ENCODE measurements around the gene GPC6. TPM values are rescaled to one million over a fixed set of nuclear protein-coding genes. Genes with fewer than 3 reads are reported as not detected.

Gene GPC6
- polyA plus RNA-seq, 2 donors: 0.16 to 0.22 TPM

- no peak overlapping the region for H3K4me3 ChIP-seq (ENCODE audit: low read depth in 1 of 2, low read length in 2 of 2)
- no peaks in the 10 kb centered on the region for H3K9me3 ChIP-seq (ENCODE audit: control insufficient read depth in 2 of 2, insufficient read depth in 1 of 2, low read depth in 1 of 2, low read length in 1 of 2)
- no peaks in the 10 kb centered on the region for H3K27me3 ChIP-seq (ENCODE audit: control insufficient read depth in 1 of 2, insufficient read depth in 2 of 2, low read length in 2 of 2)
- H3K4me1 ChIP-seq (ENCODE audit: control insufficient read depth in 2 of 2, insufficient read depth in 2 of 2, low read length in 1 of 2): no peaks in the 10 kb centered on the region
- H3K36me3 ChIP-seq (ENCODE audit: control insufficient read depth in 2 of 2, insufficient read depth in 2 of 2, low read length in 1 of 2): no peaks in the 10 kb centered on the region
- 56 to 65% methylated on average over 3 of the region's 3 CpGs for WGBS, 2 donors
- no peak overlapping the region for H3K27ac ChIP-seq (ENCODE audit: low read depth in 2 of 2, low read length in 1 of 2)
Measured at GRCh38 chr13:93766719-93767118, 540.1 kb downstream of the GPC6 start.

GRCh38 chr13:93767180-93767916 lies 540.7 kb downstream of the GPC6 start:
- no peak overlapping the region for H3K27ac ChIP-seq (ENCODE audit: low read depth in 2 of 2, low read length in 1 of 2)
- no peaks in the 10 kb centered on the region for H3K4me1 ChIP-seq (ENCODE audit: control insufficient read depth in 2 of 2, insufficient read depth in 2 of 2, low read length in 1 of 2)
- no peaks in the 10 kb centered on the region for H3K36me3 ChIP-seq (ENCODE audit: control insufficient read depth in 2 of 2, insufficient read depth in 2 of 2, low read length in 1 of 2)
- no peaks in the 10 kb centered on the region for H3K9me3 ChIP-seq (ENCODE audit: control insufficient read depth in 2 of 2, insufficient read depth in 1 of 2, low read depth in 1 of 2, low read length in 1 of 2)
- no peaks in the 10 kb centered on the region for H3K27me3 ChIP-seq (ENCODE audit: control insufficient read depth in 1 of 2, insufficient read depth in 2 of 2, low read length in 2 of 2)
- 63 to 73% methylated on average over 10 of the region's 10 CpGs for WGBS, 2 donors
- H3K4me3 ChIP-seq (ENCODE audit: low read depth in 1 of 2, low read length in 2 of 2): no peak overlapping the region

DNA sequence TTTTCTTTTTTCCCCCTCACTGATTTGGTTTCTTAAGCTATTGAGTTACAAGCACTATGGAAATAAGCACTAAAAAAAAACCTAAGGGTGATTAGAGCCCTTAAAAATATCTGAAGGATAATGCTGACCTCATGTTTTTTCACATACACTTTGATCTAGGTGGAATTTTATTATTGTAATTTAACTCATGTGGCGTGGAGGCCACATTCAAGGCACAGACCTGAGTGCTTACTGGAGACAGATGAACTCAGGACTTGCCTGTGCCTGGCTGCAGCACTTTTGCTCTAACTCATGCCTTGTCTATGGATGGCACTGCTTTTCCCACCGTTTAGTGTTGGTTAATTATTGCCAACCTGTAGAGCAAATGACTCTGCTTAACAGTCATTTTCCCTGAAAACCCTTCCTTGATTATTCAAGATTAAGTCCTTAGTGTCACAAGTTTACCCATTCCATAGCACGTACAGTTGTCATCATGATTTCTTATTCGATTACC lies 541.4 kb downstream of the GPC6 start:
- H3K4me3 ChIP-seq (ENCODE audit: low read depth in 1 of 2, low read length in 2 of 2): no peak overlapping the region
- H3K4me1 ChIP-seq (ENCODE audit: control insufficient read depth in 2 of 2, insufficient read depth in 2 of 2, low read length in 1 of 2): no peaks in the 10 kb centered on the region
- H3K27me3 ChIP-seq (ENCODE audit: control insufficient read depth in 1 of 2, insufficient read depth in 2 of 2, low read length in 2 of 2): no peaks in the 10 kb centered on the region
- H3K9me3 ChIP-seq (ENCODE audit: control insufficient read depth in 2 of 2, insufficient read depth in 1 of 2, low read depth in 1 of 2, low read length in 1 of 2): no peaks in the 10 kb centered on the region
- H3K36me3 ChIP-seq (ENCODE audit: control insufficient read depth in 2 of 2, insufficient read depth in 2 of 2, low read length in 1 of 2): no peaks in the 10 kb centered on the region
- H3K27ac ChIP-seq (ENCODE audit: low read depth in 2 of 2, low read length in 1 of 2): no peak overlapping the region
- WGBS, 2 donors: 76 to 77% methylated on average over 4 of the region's 4 CpGs

DNA sequence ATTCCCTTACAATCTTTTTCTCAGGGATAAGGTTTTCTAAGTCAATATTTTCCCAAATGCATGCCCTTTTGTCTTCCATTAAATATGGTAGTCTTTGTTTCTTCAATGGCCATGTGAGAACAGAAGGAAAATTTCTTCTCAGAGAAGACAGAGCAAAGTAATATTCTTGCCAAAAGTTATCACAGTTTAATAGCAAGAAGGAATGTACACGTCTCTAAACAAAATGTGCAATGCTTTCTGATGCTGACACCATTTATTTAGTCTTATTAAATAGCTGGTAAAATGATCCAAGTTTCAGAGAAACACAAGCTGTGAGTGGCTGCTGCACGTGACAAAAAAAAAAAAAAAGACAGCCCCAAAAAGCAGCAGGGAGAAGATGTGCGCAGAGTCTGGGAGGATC lies 542.5 kb downstream of the GPC6 start:
- no peaks in the 10 kb centered on the region for H3K36me3 ChIP-seq (ENCODE audit: control insufficient read depth in 2 of 2, insufficient read depth in 2 of 2, low read length in 1 of 2)
- H3K4me1 ChIP-seq (ENCODE audit: control insufficient read depth in 2 of 2, insufficient read depth in 2 of 2, low read length in 1 of 2): no peaks in the 10 kb centered on the region
- no peaks in the 10 kb centered on the region for H3K9me3 ChIP-seq (ENCODE audit: control insufficient read depth in 2 of 2, insufficient read depth in 1 of 2, low read depth in 1 of 2, low read length in 1 of 2)
- H3K27me3 ChIP-seq (ENCODE audit: control insufficient read depth in 1 of 2, insufficient read depth in 2 of 2, low read length in 2 of 2): no peaks in the 10 kb centered on the region
- WGBS, 2 donors: 26 to 48% methylated on average over 3 of the region's 3 CpGs
- H3K4me3 ChIP-seq (ENCODE audit: low read depth in 1 of 2, low read length in 2 of 2): no peak overlapping the region
- H3K27ac ChIP-seq (ENCODE audit: low read depth in 2 of 2, low read length in 1 of 2): no peak overlapping the region

- WGBS, 2 donors: 41 to 53% methylated on average over 1 of the region's 1 CpG
- Histone ChIP-seq H3K9me3 (ENCODE audit: control insufficient read depth in 2 of 2, insufficient read depth in 1 of 2, low read depth in 1 of 2, low read length in 1 of 2) (no peaks in the 10 kb centered on the region), H3K4me1 (ENCODE audit: control insufficient read depth in 2 of 2, insufficient read depth in 2 of 2, low read length in 1 of 2) (no peaks in the 10 kb centered on the region), H3K4me3 (ENCODE audit: low read depth in 1 of 2, low read length in 2 of 2) (no peak overlapping the region), H3K27ac (ENCODE audit: low read depth in 2 of 2, low read length in 1 of 2) (no peak overlapping the region), H3K27me3 (ENCODE audit: control insufficient read depth in 1 of 2, insufficient read depth in 2 of 2, low read length in 2 of 2) (no peaks in the 10 kb centered on the region), H3K36me3 (ENCODE audit: control insufficient read depth in 2 of 2, insufficient read depth in 2 of 2, low read length in 1 of 2) (no peaks in the 10 kb centered on the region)
Measured at GRCh38 chr13:93769607-93770006, 543.0 kb downstream of the GPC6 start.

DNA sequence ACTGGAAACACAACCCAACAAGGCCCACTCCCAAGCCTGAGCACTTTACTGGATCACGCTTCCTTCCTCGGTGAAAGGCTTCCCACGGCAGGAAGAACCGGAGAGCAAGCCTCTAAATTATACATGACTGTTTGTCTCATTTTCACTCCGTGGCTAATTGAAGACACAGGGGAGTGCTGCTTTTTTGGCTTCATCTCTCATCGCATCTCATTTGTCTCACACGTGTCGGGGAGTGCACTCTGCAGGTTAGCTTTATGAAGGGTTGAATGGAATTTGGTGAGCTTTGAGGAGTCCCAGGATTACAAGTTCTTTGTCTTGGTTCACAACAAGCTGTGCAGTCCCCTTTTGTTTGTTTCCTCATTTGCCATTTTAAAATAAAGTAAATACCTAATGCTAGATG lies 544.6 kb downstream of the GPC6 start:
- no peak overlapping the region for H3K4me3 ChIP-seq (ENCODE audit: low read depth in 1 of 2, low read length in 2 of 2)
- no peaks in the 10 kb centered on the region for H3K27me3 ChIP-seq (ENCODE audit: control insufficient read depth in 1 of 2, insufficient read depth in 2 of 2, low read length in 2 of 2)
- H3K9me3 ChIP-seq (ENCODE audit: control insufficient read depth in 2 of 2, insufficient read depth in 1 of 2, low read depth in 1 of 2, low read length in 1 of 2): no peaks in the 10 kb centered on the region
- H3K4me1 ChIP-seq (ENCODE audit: control insufficient read depth in 2 of 2, insufficient read depth in 2 of 2, low read length in 1 of 2): no peaks in the 10 kb centered on the region
- no peak overlapping the region for H3K27ac ChIP-seq (ENCODE audit: low read depth in 2 of 2, low read length in 1 of 2)
- no peaks in the 10 kb centered on the region for H3K36me3 ChIP-seq (ENCODE audit: control insufficient read depth in 2 of 2, insufficient read depth in 2 of 2, low read length in 1 of 2)
- WGBS, 2 donors: 87 to 89% methylated on average over 8 of the region's 8 CpGs

DNA sequence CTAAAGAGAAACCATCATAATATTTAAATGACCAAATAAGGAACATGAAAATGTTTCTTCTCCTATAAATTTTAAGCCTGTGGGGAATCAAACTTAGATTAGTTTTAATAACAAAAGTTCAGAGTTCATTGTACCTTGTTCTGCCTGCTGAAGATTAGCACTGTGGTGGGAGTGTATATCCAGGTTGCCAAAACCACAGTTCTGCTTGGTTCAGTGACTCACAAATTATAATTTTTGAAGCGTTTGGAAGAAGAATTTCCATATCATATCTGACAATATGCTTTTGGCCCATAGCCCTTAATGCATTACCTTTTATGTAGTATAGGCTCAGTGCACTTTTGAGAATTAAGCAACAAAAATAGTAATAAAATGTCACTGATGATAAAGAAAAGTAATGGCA lies 545.2 kb downstream of the GPC6 start:
- no peaks in the 10 kb centered on the region for H3K36me3 ChIP-seq (ENCODE audit: control insufficient read depth in 2 of 2, insufficient read depth in 2 of 2, low read length in 1 of 2)
- 37 to 48% methylated on average over 1 of the region's 1 CpG for WGBS, 2 donors
- H3K27me3 ChIP-seq (ENCODE audit: control insufficient read depth in 1 of 2, insufficient read depth in 2 of 2, low read length in 2 of 2): no peaks in the 10 kb centered on the region
- no peak overlapping the region for H3K27ac ChIP-seq (ENCODE audit: low read depth in 2 of 2, low read length in 1 of 2)
- no peaks in the 10 kb centered on the region for H3K4me1 ChIP-seq (ENCODE audit: control insufficient read depth in 2 of 2, insufficient read depth in 2 of 2, low read length in 1 of 2)
- no peaks in the 10 kb centered on the region for H3K9me3 ChIP-seq (ENCODE audit: control insufficient read depth in 2 of 2, insufficient read depth in 1 of 2, low read depth in 1 of 2, low read length in 1 of 2)
- no peak overlapping the region for H3K4me3 ChIP-seq (ENCODE audit: low read depth in 1 of 2, low read length in 2 of 2)

- H3K36me3 ChIP-seq (ENCODE audit: control insufficient read depth in 2 of 2, insufficient read depth in 2 of 2, low read length in 1 of 2): no peaks in the 10 kb centered on the region
- no peak overlapping the region for H3K4me3 ChIP-seq (ENCODE audit: low read depth in 1 of 2, low read length in 2 of 2)
- H3K4me1 ChIP-seq (ENCODE audit: control insufficient read depth in 2 of 2, insufficient read depth in 2 of 2, low read length in 1 of 2): no peaks in the 10 kb centered on the region
- H3K27me3 ChIP-seq (ENCODE audit: control insufficient read depth in 1 of 2, insufficient read depth in 2 of 2, low read length in 2 of 2): no peaks in the 10 kb centered on the region
- H3K27ac ChIP-seq (ENCODE audit: low read depth in 2 of 2, low read length in 1 of 2): no peak overlapping the region
- WGBS, 2 donors: 90 to 93% methylated on average over 2 of the region's 2 CpGs
- H3K9me3 ChIP-seq (ENCODE audit: control insufficient read depth in 2 of 2, insufficient read depth in 1 of 2, low read depth in 1 of 2, low read length in 1 of 2): no peaks in the 10 kb centered on the region
Measured at GRCh38 chr13:93774506-93774905, 547.9 kb downstream of the GPC6 start.

GRCh38 chr13:93775027-93775426 lies 548.4 kb downstream of the GPC6 start:
- no peaks in the 10 kb centered on the region for H3K4me1 ChIP-seq (ENCODE audit: control insufficient read depth in 2 of 2, insufficient read depth in 2 of 2, low read length in 1 of 2)
- 80 to 86% methylated on average over 4 of the region's 4 CpGs for WGBS, 2 donors
- H3K9me3 ChIP-seq (ENCODE audit: control insufficient read depth in 2 of 2, insufficient read depth in 1 of 2, low read depth in 1 of 2, low read length in 1 of 2): no peaks in the 10 kb centered on the region
- no peak overlapping the region for H3K4me3 ChIP-seq (ENCODE audit: low read depth in 1 of 2, low read length in 2 of 2)
- H3K36me3 ChIP-seq (ENCODE audit: control insufficient read depth in 2 of 2, insufficient read depth in 2 of 2, low read length in 1 of 2): no peaks in the 10 kb centered on the region
- no peaks in the 10 kb centered on the region for H3K27me3 ChIP-seq (ENCODE audit: control insufficient read depth in 1 of 2, insufficient read depth in 2 of 2, low read length in 2 of 2)
- no peak overlapping the region for H3K27ac ChIP-seq (ENCODE audit: low read depth in 2 of 2, low read length in 1 of 2)

DNA sequence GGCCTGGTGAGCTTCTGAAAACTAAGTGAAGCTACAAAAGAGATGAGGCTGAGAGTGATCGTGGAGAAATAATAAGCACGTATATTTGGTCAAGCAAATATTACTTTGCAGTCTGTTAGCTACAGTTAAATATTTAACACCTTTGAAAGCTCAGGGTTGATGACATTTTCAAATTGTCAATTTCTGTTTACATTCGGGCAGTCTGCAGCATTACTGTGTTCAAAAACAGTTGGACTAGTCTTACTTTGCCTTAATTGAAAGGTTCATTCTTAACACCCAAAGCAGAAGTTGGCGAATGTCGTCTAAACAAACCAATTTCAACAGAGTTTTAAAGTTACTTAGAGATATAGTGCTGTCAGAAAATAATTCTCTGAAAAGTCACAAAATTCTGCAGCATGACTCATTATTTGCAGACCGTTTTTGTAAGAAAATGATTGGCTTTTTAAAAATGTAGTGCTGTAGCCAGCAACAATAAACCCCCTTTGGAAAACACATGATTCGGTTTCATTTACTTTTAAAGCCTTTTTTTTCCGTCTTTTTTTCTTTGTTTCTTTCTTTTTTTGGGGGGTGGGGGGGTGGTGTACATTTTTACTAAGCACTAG lies 549.0 kb downstream of the GPC6 start:
- Histone ChIP-seq H3K4me1 (ENCODE audit: control insufficient read depth in 2 of 2, insufficient read depth in 2 of 2, low read length in 1 of 2) (no peaks in the 10 kb centered on the region), H3K36me3 (ENCODE audit: control insufficient read depth in 2 of 2, insufficient read depth in 2 of 2, low read length in 1 of 2) (no peaks in the 10 kb centered on the region), H3K27me3 (ENCODE audit: control insufficient read depth in 1 of 2, insufficient read depth in 2 of 2, low read length in 2 of 2) (no peaks in the 10 kb centered on the region), H3K4me3 (ENCODE audit: low read depth in 1 of 2, low read length in 2 of 2) (no peak overlapping the region), H3K27ac (ENCODE audit: low read depth in 2 of 2, low read length in 1 of 2) (no peak overlapping the region), H3K9me3 (ENCODE audit: control insufficient read depth in 2 of 2, insufficient read depth in 1 of 2, low read depth in 1 of 2, low read length in 1 of 2) (no peaks in the 10 kb centered on the region)
- WGBS, 2 donors: 39 to 45% methylated on average over 8 of the region's 8 CpGs
